GM21786 (cell line): ENCODE data around the gene ADAM23.
"Not testable (repeated sequence)": the region's sequence is repeated elsewhere in the genome, so short reads cannot be mapped to it uniquely, and the experiment has no call there.

Experiments used
- ATAC-seq: cut with Tn5 transposase; IDR thresholded peaks from one replicate; pipeline ENCODE4 v1.9.1; 2021; ENCODE audit not compliant: unreplicated experiment

Gene ADAM23

GRCh38 chr2:206442833-206443734 is at the start of gene ADAM23:
ADAM23 (plus strand) TSS chr2:206443532; CDS start chr2:206443867, 335 bp downstream.
- peak; percentile 40 for ATAC-seq

- no peak for ATAC-seq
Measured at GRCh38 chr2:206396211-206396610, 47.1 kb upstream of the ADAM23 start.

GRCh38 chr2:206402956-206403569 is 40.3 kb upstream of the ADAM23 start:
- not testable (repeated sequence) for ATAC-seq

GRCh38 chr2:206408323-206409320 is 34.7 kb upstream of the ADAM23 start:
- peak; percentile 71 for ATAC-seq

- ATAC-seq, result no peak
Measured at GRCh38 chr2:206410714-206411113, 32.6 kb upstream of the ADAM23 start.

DNA sequence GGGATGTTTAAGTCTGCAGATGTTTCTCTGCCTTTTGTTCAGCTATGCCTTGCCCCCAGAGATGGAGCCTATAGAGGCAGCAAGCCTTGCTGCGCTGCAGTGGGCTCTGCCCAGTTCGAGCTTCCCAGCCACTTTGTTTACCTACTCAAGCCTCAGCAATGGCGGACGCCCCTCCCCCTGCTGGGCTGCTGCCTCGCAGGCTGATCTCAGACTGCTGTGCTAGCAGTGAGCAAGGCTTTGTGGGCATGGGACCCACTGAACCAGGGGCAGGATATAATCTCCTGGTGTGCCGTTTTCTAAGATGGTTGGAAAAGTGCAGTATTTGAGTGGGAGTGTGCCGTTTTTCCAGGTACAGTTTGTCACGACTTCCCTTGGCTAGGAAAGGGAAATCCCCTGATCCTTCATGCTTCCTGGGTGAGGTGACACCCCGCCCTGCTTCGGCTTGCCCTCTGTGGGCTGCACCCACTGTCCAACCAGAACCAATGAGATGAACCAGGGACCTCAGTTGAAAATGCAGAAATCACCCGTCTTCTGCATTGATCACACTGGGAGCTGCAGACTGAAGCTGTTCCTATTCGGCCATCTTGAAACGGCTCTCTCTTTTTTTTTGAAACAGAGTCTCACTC is 27.6 kb upstream of the ADAM23 start:
- ATAC-seq, result no peak

- ATAC-seq, result no peak
Measured at GRCh38 chr2:206418968-206419367, 24.4 kb upstream of the ADAM23 start.

- no peak for ATAC-seq
Measured at GRCh38 chr2:206420721-206421120, 22.6 kb upstream of the ADAM23 start.

DNA sequence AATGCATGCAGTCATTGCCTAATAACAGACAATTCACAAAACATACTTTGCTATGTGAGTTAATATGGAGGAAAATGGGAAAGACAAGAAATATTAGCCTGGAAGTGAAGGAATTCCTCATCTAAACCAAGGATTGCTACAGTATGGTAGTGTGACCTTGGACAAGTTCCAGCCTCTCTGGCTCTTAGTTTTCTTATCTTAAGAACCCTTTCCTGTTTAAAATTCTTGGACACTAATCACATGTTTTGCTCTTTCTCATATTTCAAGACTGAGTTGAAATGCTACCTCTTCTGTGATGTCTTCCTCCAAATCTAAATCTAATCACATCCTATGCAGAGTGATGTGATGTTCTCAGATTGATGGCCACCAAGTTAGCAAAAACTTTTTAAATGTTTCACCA is 20.8 kb upstream of the ADAM23 start:
- ATAC-seq, result no peak

GRCh38 chr2:206423147-206423546 is 20.2 kb upstream of the ADAM23 start:
- no peak for ATAC-seq

GRCh38 chr2:206424134-206424533 is 19.2 kb upstream of the ADAM23 start:
- no peak for ATAC-seq

DNA sequence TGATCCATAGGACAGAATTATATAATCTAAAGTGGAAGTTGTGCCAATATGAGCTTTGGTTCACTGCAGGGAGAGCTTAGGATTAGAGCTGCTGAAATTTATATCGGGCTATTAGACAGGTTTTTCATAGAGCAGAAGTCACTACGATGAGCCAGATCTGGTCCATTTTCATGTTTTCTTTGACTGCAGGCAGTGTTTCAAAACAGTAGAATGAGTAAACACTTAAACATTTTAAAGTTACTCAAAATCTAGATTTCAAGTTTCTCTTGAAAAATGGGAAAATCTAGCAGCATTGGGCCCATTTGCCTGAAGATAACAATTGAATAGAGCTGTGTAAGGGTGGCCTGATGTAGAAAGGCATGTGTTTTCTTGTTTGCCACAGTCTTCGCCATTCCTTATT is 14.5 kb upstream of the ADAM23 start:
- ATAC-seq, result no peak

GRCh38 chr2:206430452-206430851 is 12.9 kb upstream of the ADAM23 start:
- no peak for ATAC-seq

DNA sequence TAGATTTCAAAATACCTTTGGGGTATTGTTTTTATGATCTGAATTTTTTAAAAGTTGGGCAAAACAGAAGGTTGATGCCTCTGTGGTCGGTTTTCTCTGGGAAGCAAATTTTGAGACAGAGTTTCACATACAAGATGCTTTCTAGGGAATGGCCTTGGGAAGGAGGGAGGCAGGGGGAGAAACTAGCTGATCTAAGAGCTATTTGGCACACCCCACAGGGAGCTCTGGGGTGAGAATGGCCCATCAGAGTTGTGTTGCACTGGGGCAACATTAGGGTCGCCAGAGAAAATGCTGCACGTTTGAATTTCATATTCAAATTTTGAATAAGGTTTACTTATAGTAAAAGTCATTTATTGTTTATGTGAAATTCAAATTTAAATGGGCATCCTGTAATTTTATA is 11.9 kb upstream of the ADAM23 start:
- ATAC-seq, result no peak

DNA sequence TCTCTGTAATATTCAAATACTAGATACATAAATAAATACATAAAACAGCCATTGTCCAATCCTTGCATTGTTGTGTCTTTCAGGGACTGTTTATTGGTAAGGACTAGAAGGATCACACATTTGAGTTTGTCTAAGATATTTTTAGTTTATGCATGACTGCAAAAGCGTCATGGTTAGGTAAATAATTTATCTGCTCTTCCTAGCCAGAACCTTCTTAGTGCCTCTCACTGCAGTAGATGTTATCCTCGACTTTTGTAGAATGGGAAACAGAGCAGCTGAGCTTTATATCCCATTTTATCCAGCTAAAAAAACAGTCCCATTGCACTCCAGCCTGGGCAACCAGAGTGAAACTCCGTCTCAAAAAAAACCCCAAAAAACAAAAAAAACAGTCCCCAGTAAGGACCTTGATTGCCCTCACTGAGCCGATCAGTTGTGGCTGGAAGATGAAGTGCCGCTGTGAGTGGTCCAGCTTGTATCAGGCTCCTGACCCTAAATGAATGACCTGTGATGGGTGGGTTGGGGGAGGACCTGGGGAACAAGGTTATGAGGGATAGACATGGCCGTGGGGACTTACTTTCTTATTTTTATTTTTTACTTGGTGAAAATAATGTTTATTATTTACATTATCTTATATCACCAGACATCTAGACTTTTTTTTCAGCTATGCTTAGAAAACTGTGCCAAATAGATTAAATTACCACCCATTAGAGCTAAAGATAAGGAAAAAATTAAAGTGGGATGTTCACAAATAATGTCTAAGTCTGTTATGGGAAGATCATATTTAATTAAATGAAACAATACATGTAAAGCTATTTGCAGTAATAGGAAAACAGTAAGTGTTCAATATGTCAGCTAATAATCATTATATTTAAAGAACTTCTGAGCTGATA is 10.9 kb upstream of the ADAM23 start:
- no peak for ATAC-seq

GRCh38 chr2:206433190-206433589 is 10.1 kb upstream of the ADAM23 start:
- ATAC-seq, result no peak

DNA sequence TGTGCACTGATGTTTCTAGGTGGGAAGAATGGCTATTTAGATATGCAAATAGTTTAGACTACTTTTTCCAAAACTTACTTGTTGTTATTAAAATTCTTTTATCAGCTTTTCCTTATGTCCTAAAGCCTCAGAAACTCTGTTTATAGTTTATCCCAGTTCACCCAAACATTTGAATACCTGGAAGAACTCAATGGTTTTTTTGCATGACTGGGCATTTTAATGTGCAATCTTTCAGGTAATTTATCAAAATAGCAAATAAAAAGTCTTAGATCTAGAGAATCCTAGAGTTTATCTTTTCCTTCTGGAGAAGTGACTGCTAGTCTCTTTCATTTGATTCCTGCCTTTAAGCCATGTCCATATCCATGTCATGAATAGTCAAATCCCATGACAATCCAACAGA is 9.6 kb upstream of the ADAM23 start:
- no peak for ATAC-seq

DNA sequence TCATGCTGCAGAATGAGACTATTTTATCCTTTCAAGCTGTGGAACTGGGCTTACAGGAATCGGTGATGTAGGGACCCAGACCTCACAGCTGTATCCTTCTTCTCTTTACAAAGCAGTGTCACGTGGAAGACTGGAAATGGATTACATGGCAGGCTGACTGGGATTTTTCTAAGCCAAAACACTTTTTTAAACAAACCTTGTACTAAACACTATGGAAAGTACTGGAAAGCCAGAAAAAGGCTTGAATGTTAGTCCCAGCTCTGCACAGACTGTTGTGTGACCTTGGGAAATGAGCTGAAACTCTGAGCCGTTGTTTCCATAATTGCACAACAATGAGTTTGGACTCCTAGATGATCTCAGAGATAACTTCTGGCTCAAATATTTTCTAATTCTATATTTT is 7.6 kb upstream of the ADAM23 start:
- no peak for ATAC-seq

DNA sequence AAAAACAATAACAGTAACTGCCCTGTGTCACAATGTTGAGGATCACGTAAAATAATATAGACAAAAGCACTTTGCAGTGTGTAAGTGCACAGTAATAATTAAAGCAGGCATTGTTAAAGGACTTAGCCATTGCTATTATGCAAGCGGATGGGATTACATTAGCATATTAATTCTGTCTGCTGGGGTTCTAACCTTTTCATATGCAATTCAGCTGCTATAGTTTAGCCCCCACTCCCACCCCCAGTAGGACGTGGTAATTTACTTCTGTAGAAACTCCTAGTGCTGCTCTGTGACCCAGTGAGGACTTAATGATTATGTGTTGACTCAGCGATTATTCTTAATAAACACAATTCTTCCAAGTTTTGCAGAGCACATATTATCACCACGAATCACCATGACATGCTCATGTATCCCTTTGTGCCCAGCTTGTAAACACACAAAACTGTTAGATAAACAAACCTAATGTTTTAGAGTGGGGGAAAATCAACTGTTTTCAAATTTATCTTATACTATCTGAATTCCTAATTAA is 5.1 kb upstream of the ADAM23 start:
- ATAC-seq, result no peak

GRCh38 chr2:206442474-206442832 is 879 bp upstream of the ADAM23 start:
- ATAC-seq, result no peak
